CD4-positive, alpha-beta T cell (primary cell): ENCODE measurements around the gene TCEA3. TPM values are rescaled to one million over a fixed set of nuclear protein-coding genes. Genes with fewer than 3 reads are reported as not detected.

Source experiments
- ATAC-seq: fragments of 200-7000 bp; cut with Tn5 transposase; one replicate; pipeline ENCODE4 v1.10.0; 2022; ENCODE audit warnings: mild to moderate bottlenecking; ENCODE audit not compliant: poor library complexity
- CTCF ChIA-PET: fragments of 350-600 bp; sonication (Branson Sonifier 250); formaldehyde crosslinking; loops from one replicate; lab custom pipeline; 2021; ENCODE audit warnings: antibody characterized with exemption, inconsistent platforms; lab: Charles Lee
- POLR2A ChIA-PET: fragments of 350-600 bp; sonication (Branson Sonifier 250); formaldehyde crosslinking; loops from one replicate; lab custom pipeline; 2021; ENCODE audit warnings: antibody characterized with exemption, inconsistent platforms; lab: Charles Lee
- DNase-seq, 14 experiments: peaks; one replicate each; pipeline ENCODE4 v3.0.0-alpha.2; 2013 to 2020; ENCODE audit warnings: mixed read lengths in 2 of 14
- H3K27ac ChIP-seq, 2 donors: one replicate each; pipeline versions ENCODE4 v1.5.1 to v1.7.0; 2013; ENCODE audit warnings: low read length in 2 of 2, low read depth in 1 of 2, mild to moderate bottlenecking in 1 of 2
- H3K27me3 ChIP-seq, 2 experiments: 1 replicate in 1 of 2; 2 replicates in 1 of 2; pipeline versions ENCODE4 v1.6.1 to v1.7.0; 2013; ENCODE audit warnings: low read length in 2 of 2, control low read depth in 1 of 2, mild to moderate bottlenecking in 1 of 2, moderate library complexity in 1 of 2; ENCODE audit not compliant: insufficient read depth in 2 of 2, control insufficient read depth in 1 of 2
- H3K36me3 ChIP-seq: one replicate; pipeline ENCODE4 v1.6.1; 2013; ENCODE audit warnings: low read length, control low read depth; ENCODE audit not compliant: insufficient read depth
- H3K4me1 ChIP-seq: one replicate; pipeline ENCODE4 v1.6.1; 2013; ENCODE audit warnings: low read length, control low read depth; ENCODE audit not compliant: insufficient read depth
- H3K4me3 ChIP-seq: one replicate; pipeline ENCODE4 v1.5.1; 2013; ENCODE audit warnings: mild to moderate bottlenecking, low read length, moderate library complexity
- H3K9me3 ChIP-seq, 2 experiments: 1 replicate in 1 of 2; 2 replicates in 1 of 2; pipeline versions ENCODE4 v1.6.1 to v1.7.0; 2013; ENCODE audit warnings: low read length in 2 of 2, mild to moderate bottlenecking in 2 of 2, control low read depth in 1 of 2, moderate library complexity in 1 of 2; ENCODE audit not compliant: control insufficient read depth in 1 of 2, insufficient read depth in 1 of 2
- H3K27ac Mint-ChIP-seq: one replicate; pipeline ENCODE4 v1.8.0; 2020; ENCODE audit warnings: mixed read lengths
- H3K27me3 Mint-ChIP-seq: one replicate; pipeline ENCODE4 v1.8.0; 2021; ENCODE audit warnings: mixed read lengths
- H3K36me3 Mint-ChIP-seq: one replicate; pipeline ENCODE4 v1.8.0; 2021; ENCODE audit warnings: low read depth, mixed read lengths
- H3K4me1 Mint-ChIP-seq: one replicate; pipeline ENCODE4 v1.8.0; 2021; ENCODE audit warnings: low read depth, mixed read lengths
- H3K4me3 Mint-ChIP-seq: one replicate; pipeline ENCODE4 v1.8.0; 2020; ENCODE audit warnings: mild to moderate bottlenecking, mixed read lengths
- H3K9me3 Mint-ChIP-seq: one replicate; pipeline ENCODE4 v1.8.0; 2020; ENCODE audit warnings: mixed read lengths
- intact Hi-C, 2 experiments: fragments of 100-400 bp; cut with DNase I in 1 of 2; cut with micrococcal nuclease in 1 of 2; formaldehyde crosslinking; loops; one replicate each; pipeline versions ENCODE4 v1.15.1 to v1.9.0; 2023 to 2025; cut with DNase I, micrococcal nuclease
- total RNA-seq, 174 experiments: library from RNA in 2 of 174; stranded (reverse) in 2 of 174; gene quantifications; one replicate each; pipeline ENCODE4 v1.2.3 and lab custom pipeline; 2021 to 2026
- TF ChIP-seq, protein P1 (sequence below): fragments of 200-600 bp; IDR thresholded peaks from one replicate; pipeline ENCODE4 v1.8.0; 2022; ENCODE audit warnings: antibody characterized with exemption, mild to moderate bottlenecking

TCEA3 gene
- total RNA-seq, 2 experiments from 2014 or later = 33.1 to 34.6 TPM

DNA sequence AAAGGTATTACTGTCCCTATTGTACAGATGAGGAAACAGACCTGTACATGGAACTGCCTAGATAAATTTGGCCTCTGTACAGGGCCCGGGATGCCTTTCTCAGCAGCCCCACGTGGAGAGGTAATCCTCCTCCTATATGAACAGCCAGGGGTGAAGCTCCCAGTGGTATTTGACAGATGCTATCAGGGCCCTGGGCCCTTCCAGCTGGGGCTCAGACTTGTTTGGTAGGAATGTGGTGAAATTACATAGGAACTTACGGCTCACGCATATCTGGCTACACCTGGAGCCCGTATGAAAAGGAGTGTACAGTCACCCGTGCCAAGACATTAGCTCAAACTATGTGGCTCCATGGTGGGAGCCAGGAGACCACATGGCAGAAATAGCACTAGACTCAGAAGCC, 24.8 kb upstream of the TCEA3 start:
- peaks cover 18% of the 10 kb centered on the region for H3K4me1 ChIP-seq
- H3K36me3 ChIP-seq = no peaks in the 10 kb centered on the region
- peaks cover 14% of the 10 kb centered on the region for H3K4me1 Mint-ChIP-seq
- H3K27me3 Mint-ChIP-seq = no peaks in the 10 kb centered on the region
- H3K27me3 ChIP-seq = peaks cover 0 to 3% of the 10 kb centered on the region in 2 experiments
- POLR2A ChIA-PET = no interaction called here
- TF ChIP-seq, protein P1, sequence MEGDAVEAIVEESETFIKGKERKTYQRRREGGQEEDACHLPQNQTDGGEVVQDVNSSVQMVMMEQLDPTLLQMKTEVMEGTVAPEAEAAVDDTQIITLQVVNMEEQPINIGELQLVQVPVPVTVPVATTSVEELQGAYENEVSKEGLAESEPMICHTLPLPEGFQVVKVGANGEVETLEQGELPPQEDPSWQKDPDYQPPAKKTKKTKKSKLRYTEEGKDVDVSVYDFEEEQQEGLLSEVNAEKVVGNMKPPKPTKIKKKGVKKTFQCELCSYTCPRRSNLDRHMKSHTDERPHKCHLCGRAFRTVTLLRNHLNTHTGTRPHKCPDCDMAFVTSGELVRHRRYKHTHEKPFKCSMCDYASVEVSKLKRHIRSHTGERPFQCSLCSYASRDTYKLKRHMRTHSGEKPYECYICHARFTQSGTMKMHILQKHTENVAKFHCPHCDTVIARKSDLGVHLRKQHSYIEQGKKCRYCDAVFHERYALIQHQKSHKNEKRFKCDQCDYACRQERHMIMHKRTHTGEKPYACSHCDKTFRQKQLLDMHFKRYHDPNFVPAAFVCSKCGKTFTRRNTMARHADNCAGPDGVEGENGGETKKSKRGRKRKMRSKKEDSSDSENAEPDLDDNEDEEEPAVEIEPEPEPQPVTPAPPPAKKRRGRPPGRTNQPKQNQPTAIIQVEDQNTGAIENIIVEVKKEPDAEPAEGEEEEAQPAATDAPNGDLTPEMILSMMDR = no peak
- no peak overlapping the region for H3K4me3 ChIP-seq
- ATAC-seq = no peak
- H3K27ac ChIP-seq = no peak overlapping the region
- no peak overlapping the region for H3K27ac Mint-ChIP-seq
- no peak for DNase-seq
- H3K4me3 Mint-ChIP-seq = no peak overlapping the region
- no peaks in the 10 kb centered on the region for H3K9me3 Mint-ChIP-seq
- intact Hi-C loops = no loop called here
- no peaks in the 10 kb centered on the region for H3K9me3 ChIP-seq
- CTCF ChIA-PET = no interaction called here
- no peaks in the 10 kb centered on the region for H3K36me3 Mint-ChIP-seq

DNA sequence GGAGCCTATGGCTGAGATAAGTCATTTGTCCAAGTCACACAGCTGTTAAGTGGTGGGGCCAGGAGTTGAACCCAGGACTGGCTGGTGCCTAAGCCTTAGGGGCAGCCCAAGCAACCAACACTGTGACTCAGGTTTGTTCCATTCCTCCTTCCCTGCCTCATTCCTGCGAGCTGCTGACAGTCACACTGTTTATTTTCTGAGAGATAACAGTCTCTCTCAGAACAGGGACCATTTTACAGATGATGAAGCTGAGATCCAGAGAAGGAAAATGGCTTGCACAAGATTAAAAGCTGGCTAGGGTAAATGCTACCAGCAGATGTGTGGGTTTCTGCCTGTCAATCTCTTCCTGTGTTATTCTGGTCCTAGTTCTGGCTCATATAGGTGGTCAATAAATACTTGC, 24.3 kb upstream of the TCEA3 start:
- no peaks in the 10 kb centered on the region for H3K36me3 Mint-ChIP-seq
- no peak overlapping the region for H3K4me3 ChIP-seq
- H3K9me3 ChIP-seq = no peaks in the 10 kb centered on the region
- H3K27ac Mint-ChIP-seq = no peak overlapping the region
- H3K27me3 Mint-ChIP-seq = no peaks in the 10 kb centered on the region
- intact Hi-C loops = no loop called here
- ChIA-PET CTCF (no interaction called here), POLR2A (no interaction called here)
- no peaks in the 10 kb centered on the region for H3K9me3 Mint-ChIP-seq
- peaks cover 0 to 3% of the 10 kb centered on the region in 2 experiments for H3K27me3 ChIP-seq
- no peak overlapping the region for H3K4me3 Mint-ChIP-seq
- peaks cover 14% of the 10 kb centered on the region for H3K4me1 Mint-ChIP-seq
- DNase-seq (no peak), ATAC-seq (no peak)
- H3K36me3 ChIP-seq = no peaks in the 10 kb centered on the region
- TF ChIP-seq, protein P1 = no peak
- no peak overlapping the region for H3K27ac ChIP-seq
- peaks cover 18% of the 10 kb centered on the region for H3K4me1 ChIP-seq

DNA sequence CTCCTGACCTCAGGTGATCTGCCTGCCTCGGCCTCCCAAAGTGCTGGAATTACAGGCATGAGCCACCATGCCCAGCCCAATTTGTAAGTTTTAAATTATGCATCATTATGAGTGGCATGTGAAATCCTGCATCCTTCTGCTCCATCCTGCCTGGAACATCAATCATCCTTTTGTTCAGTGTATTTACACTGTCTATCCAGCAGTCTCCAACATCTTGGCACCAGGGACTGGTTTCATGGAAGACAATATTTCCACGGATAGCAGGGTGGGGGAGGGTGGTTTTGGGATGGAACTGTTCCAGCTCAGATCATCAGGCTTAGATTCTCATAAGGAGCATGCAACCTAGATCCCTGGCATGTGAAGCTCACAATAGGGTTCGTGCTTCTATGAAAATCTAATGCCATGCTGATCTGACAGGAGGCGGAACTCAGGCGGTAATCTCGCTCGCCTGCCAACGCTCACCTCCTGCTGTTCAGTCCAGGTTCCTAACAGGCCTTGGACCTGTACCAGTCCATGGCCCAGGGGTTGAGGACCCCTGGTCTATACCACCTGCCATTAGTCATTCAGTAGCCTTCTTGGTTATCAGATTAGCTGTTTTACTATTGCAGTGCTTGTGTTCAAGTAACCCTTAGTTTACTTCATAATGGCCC, 22.2 kb upstream of the TCEA3 start:
- no peak for DNase-seq
- H3K27ac ChIP-seq = no peak overlapping the region
- H3K27me3 ChIP-seq = no peaks in the 10 kb centered on the region
- ATAC-seq = no peak
- intact Hi-C loops = no loop called here
- peaks cover 6% of the 10 kb centered on the region for H3K4me1 ChIP-seq
- ChIA-PET CTCF (no interaction called here), POLR2A (interaction anchor here (0.6 kb wide), 1 partner anchor 555 kb away, joined by 3 read pairs; no protein-coding TSS in a partner anchor)
- Mint-ChIP-seq H3K9me3 (no peaks in the 10 kb centered on the region), H3K36me3 (no peaks in the 10 kb centered on the region), H3K27me3 (no peaks in the 10 kb centered on the region), H3K4me1 (peaks cover 6% of the 10 kb centered on the region), H3K27ac (no peak overlapping the region), H3K4me3 (no peak overlapping the region)
- H3K36me3 ChIP-seq = no peaks in the 10 kb centered on the region
- TF ChIP-seq, protein P1 = no peak
- no peak overlapping the region for H3K4me3 ChIP-seq
- H3K9me3 ChIP-seq = no peaks in the 10 kb centered on the region
